ENCODE results near the gene DERA.

DERA gene

GRCh38 chr12:16086462-16086861 lies 175.3 kb downstream of the DERA start:
- DNase-seq: no peak

GRCh38 chr12:16086942-16087341 lies 175.8 kb downstream of the DERA start:
- no peak for DNase-seq

All from inflammatory macrophage treated with lipopolysaccharide for 1 hour (primary cell).